Left renal cortex interstitium (tissue), 4 donors: Measurements from ENCODE around the gene B3GNT4. TPM values are rescaled to one million over a fixed set of nuclear protein-coding genes. Genes with fewer than 3 reads are reported as not detected.

Experiments
- polyA plus RNA-seq, 4 donors: library from polyadenylated mRNA; unstranded; fragments of 120-200 nt; gene quantifications; one replicate each; pipeline ENCODE4 v1.2.1, GENCODE V29; 2013; ENCODE audit not compliant: insufficient read length in 4 of 4

Gene B3GNT4
- polyA plus RNA-seq, 4 donors: 2.6 to 5.2 (median 3.7) TPM

Other genes starting within 250 kb of the B3GNT4 start
- 10 to 100 TPM; 35.0 to 42.9 (median 38.4) TPM for gene BCL7A, start 181.8 kb upstream of the B3GNT4 start, polyA plus RNA-seq
- gene MLXIP, start 125.0 kb upstream of the B3GNT4 start, polyA plus RNA-seq: 10 to 100 TPM; 25.2 to 58.5 (median 38.2) TPM
- not detected for gene IL31, start 29.5 kb upstream of the B3GNT4 start, polyA plus RNA-seq
- gene LRRC43, start 20.6 kb upstream of the B3GNT4 start, polyA plus RNA-seq: 1 to 10 TPM; 4.0 to 8.2 (median 6.2) TPM
- 10 to 100 TPM; 60.4 to 82.4 (median 71.0) TPM for gene DIABLO, start 22.3 kb downstream of the B3GNT4 start, polyA plus RNA-seq
- 10 to 100 TPM; 16.5 to 21.4 (median 17.6) TPM for gene VPS33A, start 62.8 kb downstream of the B3GNT4 start, polyA plus RNA-seq
- 10 to 100 TPM; 33.1 to 46.1 (median 41.3) TPM for gene CLIP1, start 219.0 kb downstream of the B3GNT4 start, polyA plus RNA-seq